Transverse colon (tissue), 4 donors: ENCODE measurements around the gene TAF1D. TPM values are rescaled to one million over a fixed set of nuclear protein-coding genes. Genes with fewer than 3 reads are reported as not detected.

Source experiments
- DNase-seq: peaks from one replicate; pipeline ENCODE4 v3.0.0-alpha.2; 2019
- H3K27ac ChIP-seq, 4 donors: fragments of 200-600 bp; sonication (generic); 2 replicates each; pipeline ENCODE4 v1.5.1; 2016 to 2018; ENCODE audit warnings: inconsistent platforms in 4 of 4
- H3K27me3 ChIP-seq: fragments of 200-600 bp; sonication (generic); 2 replicates; pipeline ENCODE4 v1.5.1; 2017; ENCODE audit warnings: inconsistent platforms
- H3K36me3 ChIP-seq, 4 donors: fragments of 200-600 bp; sonication (generic); 2 replicates each; pipeline ENCODE4 v1.5.1; 2017 to 2019; ENCODE audit warnings: inconsistent platforms in 4 of 4
- H3K4me1 ChIP-seq, 4 donors: fragments of 200-600 bp; sonication (generic); 2 replicates each; pipeline ENCODE4 v1.5.1; 2017 to 2020; ENCODE audit warnings: inconsistent platforms in 4 of 4
- H3K4me3 ChIP-seq, 4 donors: fragments of 200-600 bp; sonication (generic); 1 replicate in 1 of 4; 2 replicates in 3 of 4; pipeline versions ENCODE4 v1.5.1 to v1.6.1; 2017 to 2019; ENCODE audit warnings: inconsistent platforms in 4 of 4
- H3K9me3 ChIP-seq, 2 donors: fragments of 200-600 bp; sonication (generic); 2 replicates each; pipeline ENCODE4 v1.5.1; 2017 to 2019; ENCODE audit warnings: inconsistent platforms in 2 of 2
- CTCF ChIP-seq, 5 experiments: fragments of 200-600 bp in 3 of 5; fragments of 450-650 bp in 2 of 5; sonication (generic) in 3 of 5; IDR thresholded peaks; 1 replicate in 2 of 5; 2 replicates in 3 of 5; pipeline ENCODE4 v1.5.1; 2016 to 2017; ENCODE audit warnings: antibody characterized with exemption in 5 of 5, inconsistent platforms in 3 of 5, mild to moderate bottlenecking in 2 of 5, moderate library complexity in 1 of 5
- EP300 ChIP-seq: sonication (generic); formaldehyde crosslinking; IDR thresholded peaks from one replicate; pipeline ENCODE4 v1.6.1; 2017; ENCODE audit warnings: antibody characterized with exemption, low read depth
- POLR2A ChIP-seq: fragments of 450-650 bp; IDR thresholded peaks from one replicate; pipeline ENCODE4 v1.6.1; 2016; ENCODE audit warnings: antibody characterized with exemption, mild to moderate bottlenecking, moderate library complexity
- POLR2AphosphoS5 ChIP-seq, 3 donors: sonication (generic); formaldehyde crosslinking; IDR thresholded peaks; one replicate each; pipeline ENCODE4 v1.6.1; 2016; ENCODE audit warnings: antibody characterized with exemption in 3 of 3
- WGBS, 2 donors: methylation state at CpG; one replicate each; pipeline ENCODE4 v1.1.5; 2018; ENCODE audit warnings: low coverage in 1 of 2; 5-methylcytosine and 5-hydroxymethylcytosine counted together
- in situ Hi-C, 4 donors: fragments of 200-750 bp; cut with MboI; loops; one replicate each; pipeline versions ENCODE4 v1.15.0 to v1.15.1; 2017; ENCODE audit warnings: low sequenced_read_pairs in 3 of 4, low pct_ligation_motif_present in 1 of 4, low pct_unique_long_range_greater_than_20kb in 1 of 4
- intact Hi-C: fragments of 100-400 bp; cut with DNase I; formaldehyde crosslinking; loops from one replicate; pipeline ENCODE4 v1.15.1; 2023; ENCODE audit warnings: low total_unique reads
- total RNA-seq, 4 donors: library from RNA; depleted of rRNA; stranded (reverse); fragments of >200 nt; gene quantifications; one replicate each; pipeline ENCODE4 v1.1.0, GENCODE V29; 2016

Gene TAF1D
- total RNA-seq, 4 donors from 2014 or later, result 105 to 444 (median 166) TPM

GRCh38 chr11:93757301-93757700 is 16.0 kb upstream of the TAF1D start:
- no peak overlapping the region for H3K27ac ChIP-seq
- no peak for DNase-seq
- H3K4me3 ChIP-seq, result no peak overlapping the region
- no peaks in the 10 kb centered on the region for H3K27me3 ChIP-seq
- in situ Hi-C loops, result no loop called here
- intact Hi-C loops, result no loop called here
- WGBS, 2 donors, result 83% methylated on average over 3 of the region's 3 CpGs
- H3K36me3 ChIP-seq, result peaks cover 0 to 75% (median 37%) of the 10 kb centered on the region in 4 donors
- H3K4me1 ChIP-seq, result no peaks in the 10 kb centered on the region
- no peaks in the 10 kb centered on the region for H3K9me3 ChIP-seq
- no peak for TF ChIP-seq EP300
- no peak for TF ChIP-seq CTCF (IDR thresholded peaks at IDR 0.05)

GRCh38 chr11:93756748-93757147 is 15.5 kb upstream of the TAF1D start:
- no peaks in the 10 kb centered on the region for H3K9me3 ChIP-seq
- H3K36me3 ChIP-seq, result peaks cover 0 to 70% (median 34%) of the 10 kb centered on the region in 4 donors
- 71 to 78% methylated on average over 3 of the region's 3 CpGs for WGBS, 2 donors
- intact Hi-C loops, result no loop called here
- H3K4me3 ChIP-seq, result no peak overlapping the region
- no peaks in the 10 kb centered on the region for H3K27me3 ChIP-seq
- in situ Hi-C loops, result no loop called here
- no peak for TF ChIP-seq EP300
- TF ChIP-seq POLR2A, result no peak
- TF ChIP-seq CTCF (IDR thresholded peaks at IDR 0.05), result no peak
- TF ChIP-seq POLR2AphosphoS5 (IDR thresholded peaks at IDR 0.05), result no peak
- no peak overlapping the region for H3K27ac ChIP-seq
- H3K4me1 ChIP-seq, result no peaks in the 10 kb centered on the region
- no peak for DNase-seq

GRCh38 chr11:93753241-93753640 is 11.9 kb upstream of the TAF1D start:
- in situ Hi-C loops, result no loop called here
- Histone ChIP-seq H3K27me3 (no peaks in the 10 kb centered on the region), H3K9me3 (no peaks in the 10 kb centered on the region), H3K36me3 (peaks cover 0 to 46% (median 21%) of the 10 kb centered on the region in 4 donors), H3K4me1 (no peaks in the 10 kb centered on the region), H3K4me3 (no peak overlapping the region), H3K27ac (no peak overlapping the region)
- intact Hi-C loops, result no loop called here
- no peak for DNase-seq
- TF ChIP-seq POLR2AphosphoS5 (IDR thresholded peaks at IDR 0.05) (no peak), EP300 (no peak), CTCF (IDR thresholded peaks at IDR 0.05) (no peak), POLR2A (no peak)
- WGBS, 2 donors, result 95 to 98% methylated on average over 2 of the region's 2 CpGs

GRCh38 chr11:93751001-93751400 is 9.7 kb upstream of the TAF1D start:
- H3K27ac ChIP-seq, result no peak overlapping the region
- H3K4me3 ChIP-seq, result no peak overlapping the region
- no peak for TF ChIP-seq POLR2A
- TF ChIP-seq CTCF (IDR thresholded peaks at IDR 0.05), result no peak
- no peak for TF ChIP-seq POLR2AphosphoS5 (IDR thresholded peaks at IDR 0.05)
- no peak for TF ChIP-seq EP300
- no peaks in the 10 kb centered on the region for H3K27me3 ChIP-seq
- DNase-seq, result no peak
- WGBS, 2 donors, result 70 to 82% methylated on average over 1 of the region's 1 CpG
- H3K36me3 ChIP-seq, result peaks cover 0 to 26% (median 13%) of the 10 kb centered on the region in 4 donors
- peaks cover 0 to 13% (median 7%) of the 10 kb centered on the region in 4 donors for H3K4me1 ChIP-seq
- no peaks in the 10 kb centered on the region for H3K9me3 ChIP-seq
- in situ Hi-C loops, result no loop called here
- intact Hi-C loops, result no loop called here
